ENCODE results near the gene TF. TPM values are rescaled to one million over a fixed set of nuclear protein-coding genes. Genes with fewer than 3 reads are reported as not detected.

TF gene
- total and polyA plus RNA-seq, 2 of the 8 experiments (the other 6 are each of a cell fraction or from before 2014, with no cell fraction given), result 0.02 to 0.26 TPM

GRCh38 chr3:133753107-133753778 lies 7.0 kb downstream of the TF start:
- FAIRE-seq, result no peak
- WGBS, 2 experiments (ENCODE audit: extremely low coverage in 1 of 2, insufficient coverage in 1 of 2, insufficient read length in 1 of 2, insufficient replicate concordance in 2 of 2, low coverage in 1 of 2, low lambda C conversion rate in 2 of 2, missing lambda C conversion rate in 1 of 2), result 92% methylated on average over 11 of the region's 13 CpGs; no CpG with 5 or more reads in 1 of the 2 experiments
- Histone ChIP-seq H3K79me2 (ENCODE audit: control insufficient read depth in 1 of 2, insufficient read depth in 2 of 2, low read length in 2 of 2) (no peaks in the 10 kb centered on the region), H4K91ac (replicated peaks; ENCODE audit: insufficient read length, low read length) (no peak overlapping the region), H2AFZ (ENCODE audit: low read length) (no peak overlapping the region), H3K14ac (ENCODE audit: insufficient read length) (no peak overlapping the region), H4K5ac (ENCODE audit: insufficient read length, low read depth, low read length) (no peak overlapping the region), H3K18ac (ENCODE audit: extremely low read depth, low read length) (no peak overlapping the region), H2BK15ac (ENCODE audit: low read length) (no peak overlapping the region), H3K9me3 (ENCODE audit: insufficient read depth in 2 of 2, low read depth in 1 of 2, low read length in 1 of 2) (no peaks in the 10 kb centered on the region), H3K23ac (ENCODE audit: insufficient read length) (no peak overlapping the region), H3K36me3 (ENCODE audit: control insufficient read depth in 2 of 4, insufficient read depth in 4 of 4, low read length in 3 of 4) (no peaks in the 10 kb centered on the region), H3K4ac (replicated peaks; ENCODE audit: insufficient read length, low read depth, low read length) (no peak overlapping the region), H2AK5ac (ENCODE audit: low read depth, low read length) (no peak overlapping the region), H2BK120ac (replicated peaks; ENCODE audit: low read depth, low read length) (no peak overlapping the region), H3K9ac (replicated peaks in 1 of 4; ENCODE audit: extremely low read depth in 1 of 4, low read depth in 3 of 4, low read length in 3 of 4) (no peak overlapping the region; a peak in 2 of 7 replicates), H3K27ac (ENCODE audit: low read depth, low read length) (no peak overlapping the region), H2BK5ac (ENCODE audit: low read depth, low read length) (no peak overlapping the region), H3K56ac (replicated peaks; ENCODE audit: insufficient read length, low read depth, low read length) (no peak overlapping the region), H3K27me3 (replicated peaks in 1 of 4; ENCODE audit: control insufficient read depth in 3 of 4, extremely low read depth in 1 of 4, insufficient read depth in 3 of 4, low read length in 3 of 4) (no peaks in the 10 kb centered on the region; a peak in 1 of 7 replicates), H3K4me3 (ENCODE audit: extremely low read depth in 1 of 4, insufficient read depth in 2 of 4, low read depth in 3 of 4, low read length in 4 of 4) (no peak overlapping the region), H2BK20ac (ENCODE audit: low read length) (no peak overlapping the region), H3K4me2 (ENCODE audit: insufficient read depth in 1 of 2, low read depth in 2 of 2, low read length in 2 of 2) (no peak overlapping the region), H4K20me1 (replicated peaks in 1 of 2; ENCODE audit: control insufficient read depth in 1 of 2, insufficient read depth in 2 of 2, low read length in 2 of 2) (no peaks in the 10 kb centered on the region), H3K79me1 (ENCODE audit: low read depth, low read length) (no peaks in the 10 kb centered on the region), H4K8ac (ENCODE audit: extremely low read depth, insufficient read depth, low read length) (no peak overlapping the region; the same call in none of the 2 replicates), H2BK12ac (ENCODE audit: low read depth, low read length) (no peak overlapping the region), H3K23me2 (ENCODE audit: low read depth, low read length) (no peaks in the 10 kb centered on the region), H3K4me1 (replicated peaks in 1 of 4; ENCODE audit: control insufficient read depth in 3 of 4, insufficient read depth in 4 of 4, low read length in 3 of 4) (peaks cover 0 to 3% (median 0%) of the 10 kb centered on the region in 4 experiments; a peak in 2 of 7 replicates)
- DNase-seq (ENCODE audit: low read depth in 1 of 2, low spot score in 2 of 2), result no peak
- POLR2A ChIA-PET (ENCODE audit: partially characterized antibody), result no interaction called here
- CTCF ChIA-PET (ENCODE audit: partially characterized antibody), result interaction anchor here (0.7 to 1.2 kb wide), 2 partner anchors 11 to 552 kb away, joined by 3 read pairs; no protein-coding TSS in a partner anchor
- TF ChIP-seq CREB1 (IDR thresholded peaks at IDR 0.05) (no peak), SIN3A (conservative IDR thresholded peaks at IDR 0.05 in 1 of 2, IDR thresholded peaks at IDR 0.05 in 1 of 2; ENCODE audit: low read depth in 1 of 2, low read length in 2 of 2) (no peak), SP4 (IDR thresholded peaks at IDR 0.05; ENCODE audit: low read length) (no peak), SAP30 (IDR thresholded peaks at IDR 0.05; ENCODE audit: insufficient read depth, insufficient replicate concordance, low read length) (no peak), HDAC2 (IDR thresholded peaks at IDR 0.05; ENCODE audit: borderline replicate concordance in 1 of 2, low read depth in 2 of 2, low read length in 2 of 2) (no peak)
